HCT116 (cell line): ENCODE measurements around the gene UBE4A. TPM values are rescaled to one million over a fixed set of nuclear protein-coding genes. Genes with fewer than 3 reads are reported as not detected.

ENCODE experiments used
- ATAC-seq: fragments of 200-7000 bp; cut with Tn5 transposase; 2 replicates; pipeline ENCODE4 v1.9.1; 2020; ENCODE audit warnings: mild to moderate bottlenecking, moderate library complexity
- BruUV-seq: library from RNA; stranded (reverse); fragments of 400-500 nt; replicated peaks from 2 replicates; lab custom pipeline; 2021; lab: Mats Ljungman, UMichigan
- CTCF ChIA-PET: fragments of 300-600 bp; sonication (Branson Sonifier 250); formaldehyde crosslinking; loops from one replicate; lab custom pipeline; 2021; ENCODE audit warnings: antibody characterized with exemption; lab: Charles Lee
- POLR2A ChIA-PET: fragments of 300-600, 350-600 bp; sonication (Branson Sonifier 250); formaldehyde crosslinking; loops from one replicate; lab custom pipeline; 2021; ENCODE audit warnings: antibody characterized with exemption; lab: Charles Lee
- RAD21 ChIA-PET, 2 experiments: fragments of 300-600 bp; sonication (Branson Sonifier 250); formaldehyde crosslinking; loops; one replicate each; lab custom pipeline; 2023; ENCODE audit warnings: low total read pairs in 2 of 2; ENCODE audit not compliant: uncharacterized antibody in 2 of 2, unreplicated experiment in 2 of 2, low non-redundant PET in 1 of 2; lab: Charles Lee
- DNase-seq: peaks from one replicate; pipeline ENCODE4 v3.0.0-alpha.2; 2010; ENCODE audit warnings: low read depth, low spot score
- H2AFZ ChIP-seq: fragments of 200-600 bp; shearing (Covaris generic), sonication (generic); 2 replicates; pipeline ENCODE4 v1.6.1; 2017; ENCODE audit warnings: low read depth, mixed run types, mixed read lengths, antibody characterized with exemption, low read length; ENCODE audit not compliant: poor library complexity, severe bottlenecking
- H3K27ac ChIP-seq: 2 replicates; pipeline ENCODE4 v1.5.1; 2012; ENCODE audit warnings: low read depth, low read length
- H3K27me3 ChIP-seq: fragments of 200-600 bp; sonication (generic); 2 replicates; pipeline ENCODE4 v1.6.1; 2016; ENCODE audit warnings: mixed run types, low read length, mixed read lengths; ENCODE audit not compliant: insufficient read depth
- H3K36me3 ChIP-seq, 2 experiments: fragments of 200-500 bp in 1 of 2; fragments of 200-600 bp in 1 of 2; sonication (Bioruptor generic) in 1 of 2; sonication (generic) in 1 of 2; 2 replicates each; pipeline versions ENCODE4 v1.5.1 to v1.6.1; 2014 to 2016; ENCODE audit warnings: low read length in 2 of 2, inconsistent platforms in 1 of 2, mixed read lengths in 1 of 2, mixed run types in 1 of 2; ENCODE audit not compliant: insufficient read depth in 2 of 2, control insufficient read depth in 1 of 2
- H3K4me1 ChIP-seq, 2 experiments: fragments of 200-600 bp in 1 of 2; sonication (generic) in 1 of 2; 2 replicates each; pipeline versions ENCODE4 v1.5.1 to v1.6.1; 2012 to 2017; ENCODE audit warnings: low read length in 2 of 2, inconsistent platforms in 1 of 2, mild to moderate bottlenecking in 1 of 2, mixed read lengths in 1 of 2, mixed run types in 1 of 2, moderate library complexity in 1 of 2; ENCODE audit not compliant: insufficient read depth in 2 of 2, control insufficient read depth in 1 of 2
- H3K4me2 ChIP-seq: fragments of 200-600 bp; sonication (generic); 2 replicates; pipeline ENCODE4 v1.6.1; 2017; ENCODE audit warnings: mixed run types, low read length, mixed read lengths
- H3K4me3 ChIP-seq, 2 experiments: fragments of 200-600 bp in 1 of 2; sonication (generic) in 1 of 2; replicated peaks in 1 of 2; 2 replicates each; pipeline ENCODE4 v1.5.1; 2011 to 2016; ENCODE audit warnings: low read length in 2 of 2, control low read depth in 1 of 2, low read depth in 1 of 2, mild to moderate bottlenecking in 1 of 2, mixed read lengths in 1 of 2, mixed run types in 1 of 2
- H3K79me2 ChIP-seq: fragments of 200-600 bp; sonication (generic); 2 replicates; pipeline ENCODE4 v1.6.1; 2017; ENCODE audit warnings: mild to moderate bottlenecking, mixed run types, low read length, moderate library complexity, mixed read lengths; ENCODE audit not compliant: insufficient read depth
- H3K9ac ChIP-seq: fragments of 200-600 bp; sonication (generic); 2 replicates; pipeline ENCODE4 v1.6.1; 2016; ENCODE audit warnings: low read length, mixed read lengths
- H3K9me2 ChIP-seq: fragments of 200-600 bp; sonication (generic), shearing (Covaris generic); 2 replicates; pipeline ENCODE4 v1.6.1; 2017; ENCODE audit warnings: mixed run types, mild to moderate bottlenecking, moderate library complexity; ENCODE audit not compliant: insufficient read depth
- H3K9me3 ChIP-seq, 2 experiments: fragments of 200-500 bp in 1 of 2; fragments of 200-600 bp in 1 of 2; sonication (Bioruptor generic) in 1 of 2; sonication (generic) in 1 of 2; 2 replicates each; pipeline ENCODE4 v1.6.1; 2014 to 2017; ENCODE audit warnings: low read length in 2 of 2, mixed read lengths in 2 of 2, inconsistent platforms in 1 of 2, low read depth in 1 of 2, mild to moderate bottlenecking in 1 of 2, mixed run types in 1 of 2, moderate library complexity in 1 of 2; ENCODE audit not compliant: control insufficient read depth in 1 of 2, insufficient read depth in 1 of 2
- H4K20me1 ChIP-seq: fragments of 200-600 bp; sonication (generic), shearing (Covaris generic); 2 replicates; pipeline ENCODE4 v1.6.1; 2017; ENCODE audit warnings: mixed run types, mild to moderate bottlenecking, moderate library complexity; ENCODE audit not compliant: insufficient read depth
- CEBPB ChIP-seq: IDR thresholded peaks from 2 replicates; pipeline ENCODE4 v1.6.1; 2012; ENCODE audit warnings: low read depth
- EGR1 ChIP-seq: IDR thresholded peaks from 2 replicates; pipeline ENCODE4 v1.6.1; 2012; ENCODE audit warnings: low read depth
- ELF1 ChIP-seq: IDR thresholded peaks from 2 replicates; pipeline ENCODE4 v1.6.1; 2012; ENCODE audit warnings: low read depth, borderline replicate concordance
- EZH2 ChIP-seq: fragments of 200-600 bp; sonication (generic); IDR thresholded peaks from 2 replicates; pipeline ENCODE4 v1.6.1; 2017; ENCODE audit warnings: antibody characterized with exemption, mixed run types
- POLR2A ChIP-seq: IDR thresholded peaks from 2 replicates; pipeline ENCODE4 v1.7.0; 2011; ENCODE audit warnings: borderline replicate concordance; ENCODE audit not compliant: insufficient read depth, insufficient read length; ENCODE audit errors: extremely low read depth
- POLR2AphosphoS5 ChIP-seq: IDR thresholded peaks from 2 replicates; pipeline ENCODE4 v1.6.1; 2011; ENCODE audit warnings: mild to moderate bottlenecking, low read depth, low read length, moderate library complexity
- ZFX ChIP-seq: fragments of 450-650 bp; IDR thresholded peaks from 2 replicates; pipeline ENCODE4 v1.6.1; 2017
- ZNF274 ChIP-seq: fragments of 200-500 bp; sonication (Bioruptor generic); IDR thresholded peaks from 2 replicates; pipeline ENCODE4 v1.6.1; 2014; ENCODE audit warnings: mild to moderate bottlenecking, low read depth, low read length, inconsistent platforms
- intact Hi-C: fragments of 100-400 bp; cut with micrococcal nuclease; formaldehyde crosslinking; loops from 2 replicates; pipeline ENCODE4 v1.10.0; 2022
- total RNA-seq: library from RNA; stranded (reverse); gene quantifications from one replicate; pipeline ENCODE4 v1.2.1, GENCODE V29; 2021; ENCODE audit not compliant: unreplicated experiment
- TF ChIP-seq, protein P1 (sequence below), 3 experiments: fragments of 200-600 bp in 1 of 3; sonication (generic) in 1 of 3; IDR thresholded peaks in 2 of 3; conservative IDR thresholded peaks in 1 of 3; 2 replicates each; pipeline ENCODE4 v1.5.1; 2012 to 2017; ENCODE audit warnings: low read depth in 2 of 3, low read length in 2 of 3, antibody characterized with exemption in 1 of 3, borderline replicate concordance in 1 of 3, control low read depth in 1 of 3, mild to moderate bottlenecking in 1 of 3, mixed read lengths in 1 of 3, mixed run types in 1 of 3, moderate library complexity in 1 of 3; ENCODE audit not compliant: insufficient read depth in 1 of 3

Gene UBE4A
- total RNA-seq, 1 experiment from 2014 or later = 49.9 TPM

DNA sequence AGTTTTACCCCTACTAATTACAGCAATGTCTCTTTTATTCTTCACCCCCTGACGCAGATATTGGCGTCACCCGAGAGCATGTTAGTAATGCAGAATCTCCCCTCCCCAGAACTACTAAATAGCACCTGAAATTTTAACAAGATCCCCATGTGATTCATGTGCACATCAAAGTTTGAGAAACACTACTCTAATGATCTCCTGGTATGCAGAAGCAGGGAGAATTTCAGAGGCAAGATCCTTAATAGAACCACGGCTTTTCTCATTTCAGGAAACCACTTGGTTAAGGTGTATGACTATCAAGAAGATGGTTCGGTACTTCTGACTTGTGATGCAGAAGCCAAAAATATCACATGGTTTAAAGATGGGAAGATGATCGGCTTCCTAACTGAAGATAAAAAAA is 9.9 kb upstream of the UBE4A start:
- no peaks in the 10 kb centered on the region for H4K20me1 ChIP-seq
- POLR2A ChIA-PET = no interaction called here
- no peaks in the 10 kb centered on the region for H3K9me2 ChIP-seq
- ATAC-seq (no peak), DNase-seq (no peak)
- no peaks in the 10 kb centered on the region for H3K79me2 ChIP-seq
- TF ChIP-seq CEBPB (no peak), EZH2 (no peak), ZFX (no peak), POLR2A (no peak), EGR1 (no peak), ELF1 (no peak), POLR2AphosphoS5 (no peak), ZNF274 (no peak)
- TF ChIP-seq, protein P1, sequence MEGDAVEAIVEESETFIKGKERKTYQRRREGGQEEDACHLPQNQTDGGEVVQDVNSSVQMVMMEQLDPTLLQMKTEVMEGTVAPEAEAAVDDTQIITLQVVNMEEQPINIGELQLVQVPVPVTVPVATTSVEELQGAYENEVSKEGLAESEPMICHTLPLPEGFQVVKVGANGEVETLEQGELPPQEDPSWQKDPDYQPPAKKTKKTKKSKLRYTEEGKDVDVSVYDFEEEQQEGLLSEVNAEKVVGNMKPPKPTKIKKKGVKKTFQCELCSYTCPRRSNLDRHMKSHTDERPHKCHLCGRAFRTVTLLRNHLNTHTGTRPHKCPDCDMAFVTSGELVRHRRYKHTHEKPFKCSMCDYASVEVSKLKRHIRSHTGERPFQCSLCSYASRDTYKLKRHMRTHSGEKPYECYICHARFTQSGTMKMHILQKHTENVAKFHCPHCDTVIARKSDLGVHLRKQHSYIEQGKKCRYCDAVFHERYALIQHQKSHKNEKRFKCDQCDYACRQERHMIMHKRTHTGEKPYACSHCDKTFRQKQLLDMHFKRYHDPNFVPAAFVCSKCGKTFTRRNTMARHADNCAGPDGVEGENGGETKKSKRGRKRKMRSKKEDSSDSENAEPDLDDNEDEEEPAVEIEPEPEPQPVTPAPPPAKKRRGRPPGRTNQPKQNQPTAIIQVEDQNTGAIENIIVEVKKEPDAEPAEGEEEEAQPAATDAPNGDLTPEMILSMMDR (IDR thresholded peaks at IDR 0.05 in 2 of 3, conservative IDR thresholded peaks at IDR 0.05 in 1 of 3; ENCODE audit: borderline replicate concordance in 1 of 3, insufficient read depth in 1 of 3, low read depth in 2 of 3, low read length in 2 of 3) = no peak
- TF ChIP-seq, all 23 proteins: peak for 0
- intact Hi-C loops = no loop called here
- Histone ChIP-seq H3K4me2 (no peak overlapping the region), H3K27me3 (peaks cover 30% of the 10 kb centered on the region), H3K4me3 (no peak overlapping the region), H3K9ac (no peak overlapping the region), H3K36me3 (no peaks in the 10 kb centered on the region), H3K9me3 (no peaks in the 10 kb centered on the region), H2AFZ (no peak overlapping the region), H3K4me1 (no peaks in the 10 kb centered on the region), H3K27ac (no peak overlapping the region)
- ChIA-PET CTCF (interaction anchor here (0.9 kb wide), 1 partner anchor 151 kb away, joined by 3 read pairs; no protein-coding TSS in a partner anchor), RAD21 (no interaction called here)
- BruUV-seq = no TSS peak
